ENCODE data around the gene DAPL1.
A peak's percentile ranks its signal among the peaks of the same experiment; 100 is the strongest.

The DAPL1 gene

GRCh38 chr2:158783923-158784322, 11.2 kb upstream of the DAPL1 start:
- no peak overlapping the region for H3K27ac ChIP-seq
- H3K4me1 ChIP-seq, result peaks cover 18 to 41% (median 24%) of the 10 kb centered on the region in 10 experiments
- TF ChIP-seq Cebpa-rat (IDR thresholded peaks at IDR 0.05), result no peak
- H3K9me3 ChIP-seq (replicated peaks in 1 of 11), result peaks cover 22 to 41% (median 31%) of the 10 kb centered on the region in 11 experiments
- H3K36me3 ChIP-seq, result 0 out of 22 replicates have a peak, but pooled peaks cover 0 to 3% (median 0%) of the 10 kb centered on the region in 11 experiments
- peak overlapping the region in 1 of 11 experiments; percentile 18; a peak in 1 of 22 replicates for H3K9ac ChIP-seq
- peaks cover 0 to 20% (median 0%) of the 10 kb centered on the region in 11 experiments; a peak in 6 of 22 replicates for H3K27me3 ChIP-seq
- H3K4me2 ChIP-seq, result peak overlapping the region; percentile 60 to 83 (median 75)
- peak overlapping the region in 2 of 10 experiments; percentile 11 to 41; a peak in 2 of 20 replicates for H3K4me3 ChIP-seq
- H4K20me1 ChIP-seq, result no peaks in the 10 kb centered on the region

- peaks cover 0 to 11% (median 0%) of the 10 kb centered on the region in 11 experiments; a peak in 5 of 22 replicates for H3K27me3 ChIP-seq
- no peaks in the 10 kb centered on the region for H4K20me1 ChIP-seq
- H3K9ac ChIP-seq, result no peak overlapping the region
- no peak overlapping the region for H3K27ac ChIP-seq
- no peak overlapping the region for H3K4me2 ChIP-seq
- no peak for TF ChIP-seq Cebpa-rat (IDR thresholded peaks at IDR 0.05)
- no peak overlapping the region for H3K4me3 ChIP-seq
- H3K36me3 ChIP-seq, result 0 out of 22 replicates have a peak, but pooled peaks cover 0 to 3% (median 0%) of the 10 kb centered on the region in 11 experiments
- peaks cover 18 to 30% (median 24%) of the 10 kb centered on the region in 10 experiments for H3K4me1 ChIP-seq
- peaks cover 22 to 34% (median 26%) of the 10 kb centered on the region in 11 experiments for H3K9me3 ChIP-seq (replicated peaks in 1 of 11)
Observed at GRCh38 chr2:158786897-158787296, 8.2 kb upstream of the DAPL1 start.

- Histone ChIP-seq H3K9me3 (replicated peaks in 1 of 11) (peaks cover 22 to 34% (median 25%) of the 10 kb centered on the region in 11 experiments), H3K36me3 (0 out of 22 replicates have a peak, but pooled peaks cover 0 to 3% (median 0%) of the 10 kb centered on the region in 11 experiments), H3K27me3 (no peaks in the 10 kb centered on the region; a peak in 1 of 22 replicates), H3K4me3 (no peak overlapping the region), H4K20me1 (no peaks in the 10 kb centered on the region), H3K4me2 (no peak overlapping the region), H3K27ac (no peak overlapping the region), H3K4me1 (peaks cover 8 to 20% (median 17%) of the 10 kb centered on the region in 10 experiments), H3K9ac (no peak overlapping the region)
- no peak for TF ChIP-seq Cebpa-rat (IDR thresholded peaks at IDR 0.05)
Observed at GRCh38 chr2:158788951-158789350, 6.2 kb upstream of the DAPL1 start.

DNA sequence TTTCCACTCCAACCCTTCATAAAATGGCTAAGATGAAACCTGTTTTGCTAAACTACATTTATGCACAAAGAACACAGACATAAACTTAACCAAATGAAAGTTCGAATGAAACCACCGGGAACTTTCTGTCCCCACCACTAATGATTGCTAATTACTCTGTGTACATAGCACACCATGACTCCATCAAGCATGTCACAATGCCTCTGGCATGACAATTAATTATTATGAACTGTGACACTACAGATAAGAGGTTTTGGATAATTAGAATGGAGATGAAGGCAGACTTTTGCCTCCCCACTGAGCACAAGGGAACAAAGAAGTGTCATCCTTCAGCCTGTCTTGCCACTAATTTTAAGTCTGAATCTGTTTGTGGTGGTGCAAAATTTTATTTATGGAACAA, 1.5 kb downstream of the DAPL1 start:
- Histone ChIP-seq H3K27me3 (no peaks in the 10 kb centered on the region; a peak in 1 of 22 replicates), H3K4me3 (no peak overlapping the region)
- TF ChIP-seq Cebpa-rat (IDR thresholded peaks at IDR 0.05), result no peak

DNA sequence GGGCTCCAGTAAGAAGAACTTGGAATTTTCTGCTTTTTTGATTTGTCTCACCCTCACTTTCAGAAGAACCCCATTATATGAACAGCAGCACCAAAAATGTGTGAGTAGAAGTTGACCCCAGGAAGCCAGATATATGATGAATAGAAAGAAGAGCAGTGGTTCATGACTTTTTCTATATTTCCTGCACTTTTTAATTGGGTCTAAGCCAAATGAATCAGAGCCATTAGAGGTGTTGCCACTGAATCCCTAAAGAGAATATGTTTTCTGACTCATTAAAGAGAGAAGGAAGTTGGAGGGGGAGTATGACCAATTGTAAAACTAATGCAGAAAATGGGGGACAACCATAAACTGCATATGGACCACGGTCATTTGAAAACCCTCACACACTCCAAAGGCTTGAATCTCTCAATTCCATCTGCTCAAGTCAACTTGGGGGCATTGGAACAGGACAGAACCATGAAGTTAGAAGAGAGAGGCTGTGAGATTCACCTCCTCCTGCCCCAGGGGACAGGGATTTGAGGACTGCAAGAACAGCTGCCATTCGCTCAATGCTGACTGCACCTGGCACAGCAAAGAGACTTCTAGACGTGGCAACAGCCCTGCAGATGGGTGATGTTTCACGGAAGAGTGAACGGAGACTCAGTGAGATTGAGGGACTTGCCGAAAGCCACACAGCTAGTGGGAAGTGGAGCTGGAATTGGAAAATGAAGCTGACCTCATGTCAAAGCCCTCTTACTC, 3.0 kb downstream of the DAPL1 start:
- Histone ChIP-seq H4K20me1 (no peaks in the 10 kb centered on the region), H3K36me3 (no peaks in the 10 kb centered on the region), H3K4me2 (peak overlapping the region; percentile 2 to 62 (median 52); a peak in 17 of 22 replicates), H3K9ac (no peak overlapping the region), H3K4me3 (no peak overlapping the region), H3K27ac (no peak overlapping the region), H3K9me3 (replicated peaks in 1 of 11) (no peaks in the 10 kb centered on the region), H3K4me1 (peaks cover 0 to 28% (median 19%) of the 10 kb centered on the region in 10 experiments; a peak in 18 of 20 replicates), H3K27me3 (no peaks in the 10 kb centered on the region; a peak in 1 of 22 replicates)
- no peak for TF ChIP-seq Cebpa-rat (IDR thresholded peaks at IDR 0.05)

More for the DNA sequence above, 1.5 kb downstream of the DAPL1 start:
- H3K9me3 ChIP-seq (replicated peaks in 1 of 11), result no peaks in the 10 kb centered on the region
- H3K4me1 ChIP-seq, result peaks cover 0 to 34% (median 26%) of the 10 kb centered on the region in 10 experiments; a peak in 18 of 20 replicates
- H3K36me3 ChIP-seq, result no peaks in the 10 kb centered on the region
- no peak overlapping the region for H3K27ac ChIP-seq
- no peak overlapping the region for H3K4me2 ChIP-seq
- H3K9ac ChIP-seq, result no peak overlapping the region
- no peaks in the 10 kb centered on the region for H4K20me1 ChIP-seq

DNA sequence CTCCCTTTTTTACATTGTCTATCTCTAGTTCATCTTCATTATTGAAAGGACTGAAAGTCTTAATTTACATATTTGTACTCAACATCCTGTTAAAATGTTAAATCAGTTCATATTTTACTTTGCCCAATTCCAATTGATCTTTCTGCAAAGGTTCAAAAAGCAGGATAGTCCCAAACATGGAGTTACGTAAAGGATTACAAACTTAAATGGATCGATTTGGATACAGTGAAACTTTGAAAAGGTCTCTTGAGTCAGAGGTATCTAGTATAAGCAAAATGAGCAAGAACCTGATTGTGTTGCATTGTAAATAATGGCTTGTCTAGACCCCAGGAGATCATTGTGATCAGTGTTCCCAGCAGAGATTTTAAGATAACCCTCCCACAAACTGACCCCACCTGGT, 4.1 kb downstream of the DAPL1 start:
- Histone ChIP-seq H3K9ac (no peak overlapping the region), H3K27me3 (no peaks in the 10 kb centered on the region; a peak in 1 of 22 replicates), H3K36me3 (no peaks in the 10 kb centered on the region), H4K20me1 (no peaks in the 10 kb centered on the region), H3K9me3 (replicated peaks in 1 of 11) (no peaks in the 10 kb centered on the region), H3K4me1 (peaks cover 0 to 28% (median 19%) of the 10 kb centered on the region in 10 experiments; a peak in 18 of 20 replicates), H3K4me3 (no peak overlapping the region), H3K4me2 (no peak overlapping the region), H3K27ac (no peak overlapping the region)
- TF ChIP-seq Cebpa-rat (IDR thresholded peaks at IDR 0.05), result no peak

- Histone ChIP-seq H3K4me2 (no peak overlapping the region), H3K4me3 (no peak overlapping the region), H3K36me3 (no peaks in the 10 kb centered on the region), H3K9ac (no peak overlapping the region), H3K27me3 (no peaks in the 10 kb centered on the region), H4K20me1 (no peaks in the 10 kb centered on the region), H3K9me3 (replicated peaks in 1 of 11) (no peaks in the 10 kb centered on the region), H3K4me1 (peaks cover 0 to 3% (median 1%) of the 10 kb centered on the region in 10 experiments; a peak in 13 of 20 replicates), H3K27ac (no peak overlapping the region)
- TF ChIP-seq Cebpa-rat (IDR thresholded peaks at IDR 0.05), result no peak
Observed at GRCh38 chr2:158803506-158803905, 8.4 kb downstream of the DAPL1 start.

- H3K36me3 ChIP-seq, result no peaks in the 10 kb centered on the region
- no peak for TF ChIP-seq Cebpa-rat (IDR thresholded peaks at IDR 0.05)
- no peaks in the 10 kb centered on the region for H4K20me1 ChIP-seq
- no peaks in the 10 kb centered on the region for H3K4me1 ChIP-seq
- no peak overlapping the region for H3K27ac ChIP-seq
- no peaks in the 10 kb centered on the region for H3K27me3 ChIP-seq
- no peak overlapping the region for H3K4me2 ChIP-seq
- no peak overlapping the region for H3K9ac ChIP-seq
- no peak overlapping the region for H3K4me3 ChIP-seq
- H3K9me3 ChIP-seq (replicated peaks in 1 of 11), result no peaks in the 10 kb centered on the region
Observed at GRCh38 chr2:158805255-158805654, 10.1 kb downstream of the DAPL1 start.

DNA sequence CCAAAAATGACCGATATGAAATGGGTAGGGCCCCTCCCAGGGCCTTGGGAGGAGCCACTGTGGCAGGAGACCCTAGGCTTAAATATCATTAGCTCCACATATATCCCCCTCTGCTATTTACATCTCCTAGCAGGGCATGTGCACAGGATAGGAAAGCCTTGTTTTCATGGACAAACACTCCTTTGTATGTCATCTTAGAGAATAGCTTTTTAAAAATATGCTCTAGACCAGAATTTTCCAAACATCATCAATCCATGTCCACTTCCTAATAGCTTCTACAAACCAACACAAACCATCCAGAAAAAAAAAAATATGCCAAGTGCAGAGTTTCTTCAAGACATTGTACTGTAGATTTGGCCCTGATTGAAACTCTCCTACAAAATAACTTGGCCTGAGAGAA, 10.8 kb downstream of the DAPL1 start:
- Histone ChIP-seq H3K4me1 (no peaks in the 10 kb centered on the region), H3K9me3 (replicated peaks in 1 of 11) (no peaks in the 10 kb centered on the region), H3K36me3 (no peaks in the 10 kb centered on the region), H3K27me3 (no peaks in the 10 kb centered on the region), H3K4me2 (no peak overlapping the region), H3K9ac (no peak overlapping the region), H4K20me1 (no peaks in the 10 kb centered on the region), H3K27ac (no peak overlapping the region), H3K4me3 (no peak overlapping the region)
- no peak for TF ChIP-seq Cebpa-rat (IDR thresholded peaks at IDR 0.05)
